ENCODE data around the gene JUN. TPM values are rescaled to one million over a fixed set of nuclear protein-coding genes. Genes with fewer than 3 reads are reported as not detected.

Gene JUN
- 10 to 100 TPM; 31.7 to 54.8 TPM for total RNA-seq

DNA sequence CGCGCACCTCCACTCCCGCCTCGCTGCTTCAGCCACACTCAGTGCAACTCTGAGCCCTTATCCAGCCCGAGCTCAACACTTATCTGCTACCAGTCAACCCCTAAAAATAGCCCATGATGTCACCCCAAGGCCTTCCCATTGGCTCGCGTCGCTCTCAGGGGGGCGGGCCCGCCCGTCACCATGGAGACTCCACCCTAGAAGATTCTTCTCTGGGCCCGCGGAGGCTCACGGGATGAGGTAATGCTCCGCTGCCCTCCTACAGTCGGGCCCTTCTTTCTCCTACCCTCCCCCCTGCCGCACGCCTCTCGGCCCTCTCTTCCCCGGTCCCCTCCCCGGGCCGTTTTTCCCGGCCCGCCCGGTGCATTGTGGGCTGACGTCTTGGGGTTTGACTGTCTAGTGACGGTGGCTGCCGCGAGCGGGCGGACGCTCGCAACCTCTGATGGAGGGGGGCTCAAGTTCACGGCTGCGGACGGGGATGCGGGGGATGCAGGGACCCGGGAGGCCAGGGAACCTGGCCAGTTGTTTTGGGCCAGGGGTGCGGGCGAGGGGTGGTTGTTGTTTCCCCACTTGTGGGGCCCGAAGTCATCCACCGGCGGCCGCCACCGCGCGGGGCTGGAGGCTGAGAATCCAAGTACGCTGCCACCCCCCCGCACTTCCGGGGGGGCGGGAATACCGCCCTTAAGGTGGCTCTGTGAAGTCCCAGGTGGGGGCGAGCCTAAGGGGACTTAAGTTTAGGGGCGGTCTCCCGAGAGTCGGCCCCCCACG is at the start of gene JUN:
Gene JUN, minus strand, starts transcription at position 55 of the 765 bp plus-strand sequence. CDS start 977 bp downstream, outside the sequence.
- peak; percentile 84 for ATAC-seq
- peaks cover 21 to 38% of the 10 kb centered on the region in 2 donors for H3K36me3 Mint-ChIP-seq
- H3K27ac Mint-ChIP-seq = peak within 1 kb of the TSS; percentile 98 to 99

DNA sequence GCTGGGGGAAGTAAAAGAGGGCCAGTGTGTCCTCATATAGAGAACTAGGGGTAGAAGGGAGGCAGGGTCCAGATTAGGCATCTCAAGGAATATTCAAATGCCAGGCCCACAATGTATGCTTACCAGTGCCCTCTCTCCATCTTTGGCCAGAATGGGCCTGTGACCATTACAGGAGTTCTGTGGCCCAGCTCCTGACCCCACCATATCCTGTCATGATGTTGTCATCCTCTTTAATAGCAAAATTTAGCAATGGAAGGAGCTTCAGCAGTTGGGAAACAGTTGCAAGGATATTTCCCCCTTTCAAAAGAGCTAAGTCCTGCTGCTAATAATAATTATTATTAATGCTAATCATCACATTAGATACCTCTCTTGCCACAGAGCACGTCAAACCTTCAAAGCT is 49.3 kb upstream of the JUN start:
- Mint-ChIP-seq H3K27ac (no peak overlapping the region), H3K9me3 (peaks cover 6% of the 10 kb centered on the region in 2 donors), H3K36me3 (peaks cover 6 to 7% of the 10 kb centered on the region in 2 donors)
- no peak for ATAC-seq
- no peak for DNase-seq (ENCODE audit: low spot score in 2 of 2)

More for the DNA sequence above, at the start of gene JUN:
- H3K9me3 Mint-ChIP-seq = peaks cover 8 to 18% of the 10 kb centered on the region in 2 donors
- DNase-seq (ENCODE audit: low spot score in 2 of 2) = peak; percentile 92 to 96

DNA sequence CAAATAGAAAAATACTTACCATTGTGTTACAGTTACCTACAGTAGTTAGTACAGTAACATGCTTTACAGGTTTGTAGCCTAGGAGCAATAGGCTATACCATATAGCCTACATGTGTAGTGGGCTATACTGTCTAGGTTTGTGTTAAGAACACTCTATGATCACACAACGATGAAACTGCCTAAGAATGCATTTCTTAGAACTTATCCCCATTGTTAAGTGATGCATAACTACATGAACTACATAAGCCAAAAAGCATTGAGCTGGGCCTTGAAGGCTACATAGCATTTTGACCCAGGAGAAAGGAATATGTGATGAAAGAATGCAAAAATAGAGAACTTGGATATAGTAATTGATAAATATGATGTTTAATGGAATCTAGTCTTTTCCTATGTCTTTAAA is 46.4 kb upstream of the JUN start:
- Mint-ChIP-seq H3K9me3 (peaks cover 14 to 25% of the 10 kb centered on the region in 2 donors), H3K36me3 (peaks cover 18 to 30% of the 10 kb centered on the region in 2 donors), H3K27ac (no peak overlapping the region)
- DNase-seq (ENCODE audit: low spot score in 2 of 2) (no peak), ATAC-seq (no peak)

DNA sequence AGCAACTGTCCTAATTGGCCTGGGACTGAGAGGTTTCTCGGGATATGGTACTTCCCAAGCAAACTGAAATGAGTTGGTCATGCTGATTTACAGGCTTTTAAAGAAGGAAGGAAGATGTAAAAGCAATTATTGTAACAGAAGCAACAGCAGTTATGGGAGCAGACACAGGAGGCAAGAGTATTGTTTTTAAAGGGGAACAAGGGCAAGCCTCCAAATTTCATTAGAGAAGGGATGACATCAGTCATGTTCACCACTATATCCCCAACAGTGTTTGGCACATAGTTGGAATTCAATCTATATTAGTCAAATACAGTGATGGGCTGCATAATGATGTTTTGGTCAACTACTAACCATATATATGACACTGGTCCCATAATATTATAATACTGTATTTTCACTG is 46.0 kb upstream of the JUN start:
- Mint-ChIP-seq H3K9me3 (peaks cover 14 to 25% of the 10 kb centered on the region in 2 donors), H3K27ac (no peak overlapping the region), H3K36me3 (peaks cover 18 to 30% of the 10 kb centered on the region in 2 donors)
- DNase-seq (ENCODE audit: low spot score in 2 of 2) (no peak), ATAC-seq (no peak)

DNA sequence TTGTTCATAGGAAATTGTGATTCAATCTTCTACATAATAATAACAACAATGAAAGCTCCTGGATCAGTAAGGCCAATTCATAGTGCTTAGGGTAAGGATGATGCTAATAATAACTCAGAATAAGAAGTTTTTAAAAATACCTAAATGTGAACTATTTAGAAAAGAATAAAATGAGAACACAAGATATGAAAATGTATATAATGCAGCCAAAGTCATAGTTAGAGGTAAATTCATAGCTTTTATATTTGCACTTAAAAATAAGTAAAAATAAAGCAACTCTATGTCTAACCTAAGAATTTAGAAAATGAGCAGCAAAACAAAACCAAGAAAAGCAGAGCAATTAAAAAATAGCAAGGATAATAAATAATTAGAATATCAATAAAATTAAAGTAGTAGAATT is 43.5 kb upstream of the JUN start:
- Mint-ChIP-seq H3K36me3 (peaks cover 18 to 30% of the 10 kb centered on the region in 2 donors), H3K27ac (no peak overlapping the region), H3K9me3 (peaks cover 14 to 25% of the 10 kb centered on the region in 2 donors)
- no peak for DNase-seq (ENCODE audit: low spot score in 2 of 2)
- no peak for ATAC-seq

DNA sequence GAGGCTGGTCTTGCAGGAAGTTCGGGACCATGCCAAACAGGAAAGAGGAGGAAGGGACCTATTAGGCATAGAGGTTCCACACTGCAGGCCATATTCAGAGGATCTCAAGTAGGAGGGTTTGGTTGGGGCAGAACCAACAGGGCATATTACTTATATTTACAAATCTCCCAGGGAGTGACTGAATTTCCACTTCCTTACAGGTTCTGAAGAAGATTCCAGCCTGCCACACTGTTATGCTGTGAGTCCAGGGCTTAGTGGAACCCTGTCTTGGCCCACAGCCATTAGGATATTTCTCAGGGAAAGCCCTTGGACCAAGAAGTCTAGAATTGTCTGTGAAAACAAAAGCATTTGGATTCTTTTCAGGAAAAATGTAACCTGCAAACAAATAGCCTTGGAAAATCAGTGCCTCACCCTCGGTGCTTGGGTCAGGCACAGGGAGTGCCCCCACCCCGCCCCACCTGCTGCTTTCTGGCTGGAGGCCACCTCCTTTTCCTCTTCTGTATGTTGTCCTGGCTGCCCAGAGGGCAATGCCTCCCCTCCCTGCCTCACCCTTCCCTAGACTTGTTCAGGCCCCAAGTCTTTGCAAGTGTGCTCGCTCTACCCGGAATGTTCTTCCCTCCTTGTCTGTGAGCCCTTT is 41.0 kb upstream of the JUN start:
- Mint-ChIP-seq H3K27ac (peak overlapping the region in 1 of 2 donors; percentile 89), H3K36me3 (peaks cover 18 to 30% of the 10 kb centered on the region in 2 donors), H3K9me3 (peaks cover 14 to 25% of the 10 kb centered on the region in 2 donors)
- no peak for DNase-seq (ENCODE audit: low spot score in 2 of 2)
- no peak for ATAC-seq

DNA sequence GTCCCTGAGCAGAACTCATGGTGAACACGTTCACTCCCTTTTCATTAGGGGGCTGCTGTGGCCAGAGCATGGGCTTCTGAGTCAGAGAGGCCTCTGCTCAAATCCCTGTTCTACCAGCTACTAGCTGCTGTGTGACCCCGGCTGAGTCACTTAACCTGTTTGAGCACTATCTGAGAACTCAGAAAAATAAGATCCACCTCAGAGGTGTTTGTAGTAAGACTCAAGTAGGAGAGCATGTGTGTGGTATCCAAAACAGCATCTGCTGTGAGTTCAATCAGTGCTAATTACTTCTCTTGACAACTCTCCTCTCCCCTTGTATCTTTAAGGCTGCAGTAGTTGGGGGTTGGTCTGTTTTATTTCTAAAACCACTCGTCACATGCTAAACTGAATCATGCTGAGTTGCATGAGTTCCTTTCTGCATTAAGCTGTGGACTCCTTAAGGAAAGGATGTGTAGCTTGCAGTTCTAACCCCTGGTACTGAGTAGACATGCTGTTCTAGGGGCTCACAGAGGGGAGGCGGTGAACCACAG is 39.7 kb upstream of the JUN start:
- DNase-seq (ENCODE audit: low spot score in 2 of 2) (no peak), ATAC-seq (no peak)
- Mint-ChIP-seq H3K9me3 (peaks cover 11 to 22% of the 10 kb centered on the region in 2 donors), H3K27ac (no peak overlapping the region), H3K36me3 (peaks cover 16 to 27% of the 10 kb centered on the region in 2 donors)

DNA sequence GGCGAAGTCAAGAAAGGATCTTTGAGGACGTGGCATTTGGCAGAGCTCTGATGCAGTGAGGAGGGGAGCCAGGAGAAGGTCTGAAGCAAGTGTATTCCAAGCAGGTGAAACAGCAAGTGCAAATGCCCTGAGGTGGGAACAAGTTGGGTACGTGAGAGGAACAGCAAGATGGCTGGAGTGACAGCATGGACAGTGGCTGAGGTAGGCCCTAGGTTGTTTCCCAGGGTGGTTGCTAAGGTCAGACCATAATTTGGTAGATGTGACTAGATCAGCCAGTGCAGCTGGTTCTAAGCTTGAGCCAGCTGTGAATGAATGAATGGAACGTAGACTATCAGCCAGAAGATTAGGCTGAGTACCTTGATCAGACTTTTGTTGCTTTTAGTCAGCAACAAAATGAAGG is 37.5 kb upstream of the JUN start:
- no peak for DNase-seq (ENCODE audit: low spot score in 2 of 2)
- no peak overlapping the region for H3K27ac Mint-ChIP-seq
- peaks cover 0 to 4% of the 10 kb centered on the region in 2 donors for H3K36me3 Mint-ChIP-seq
- H3K9me3 Mint-ChIP-seq = peaks cover 2 to 3% of the 10 kb centered on the region in 2 donors
- ATAC-seq = no peak

DNA sequence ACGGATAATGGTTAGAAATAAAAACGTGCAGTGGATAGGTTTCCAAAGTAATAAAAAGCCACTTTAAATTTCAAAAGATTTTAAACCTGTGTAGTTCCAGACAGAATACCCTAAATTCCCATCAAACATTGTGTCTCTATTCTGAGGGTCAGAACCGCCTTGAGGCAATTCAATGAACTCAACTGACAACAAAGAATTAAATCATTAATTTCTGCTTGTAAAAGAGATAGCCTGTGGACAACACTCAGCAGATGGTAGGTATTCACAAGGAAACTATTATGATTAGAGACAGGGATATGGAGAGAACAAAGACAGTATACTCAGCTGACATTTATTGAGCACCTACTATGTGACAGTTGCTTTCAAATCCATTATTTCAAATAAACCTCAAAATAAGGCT is 35.1 kb upstream of the JUN start:
- ATAC-seq = no peak
- H3K27ac Mint-ChIP-seq = no peak overlapping the region
- no peaks in the 10 kb centered on the region for H3K36me3 Mint-ChIP-seq
- no peaks in the 10 kb centered on the region for H3K9me3 Mint-ChIP-seq
- DNase-seq (ENCODE audit: low spot score in 2 of 2) = no peak

DNA sequence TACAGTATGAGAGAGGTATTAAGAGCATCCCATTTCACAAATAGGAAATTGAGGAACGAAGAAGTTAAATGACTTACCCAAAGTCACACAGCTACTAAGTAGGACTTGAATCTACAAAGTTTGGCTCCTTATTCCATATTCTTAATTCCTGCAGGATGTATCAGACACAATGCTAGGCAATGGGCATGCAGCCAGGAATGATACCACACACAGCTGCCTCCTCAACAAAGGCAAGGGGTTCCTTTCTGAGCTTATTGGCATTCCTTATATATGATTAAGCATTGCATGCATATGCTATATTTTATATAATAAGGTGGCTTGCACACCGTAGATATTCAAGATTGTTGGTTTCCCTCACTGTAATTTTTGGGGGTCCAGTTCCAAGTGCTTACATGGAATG is 34.2 kb upstream of the JUN start:
- DNase-seq (ENCODE audit: low spot score in 2 of 2) (no peak), ATAC-seq (no peak)
- Mint-ChIP-seq H3K36me3 (no peaks in the 10 kb centered on the region), H3K27ac (no peak overlapping the region), H3K9me3 (no peaks in the 10 kb centered on the region)

DNA sequence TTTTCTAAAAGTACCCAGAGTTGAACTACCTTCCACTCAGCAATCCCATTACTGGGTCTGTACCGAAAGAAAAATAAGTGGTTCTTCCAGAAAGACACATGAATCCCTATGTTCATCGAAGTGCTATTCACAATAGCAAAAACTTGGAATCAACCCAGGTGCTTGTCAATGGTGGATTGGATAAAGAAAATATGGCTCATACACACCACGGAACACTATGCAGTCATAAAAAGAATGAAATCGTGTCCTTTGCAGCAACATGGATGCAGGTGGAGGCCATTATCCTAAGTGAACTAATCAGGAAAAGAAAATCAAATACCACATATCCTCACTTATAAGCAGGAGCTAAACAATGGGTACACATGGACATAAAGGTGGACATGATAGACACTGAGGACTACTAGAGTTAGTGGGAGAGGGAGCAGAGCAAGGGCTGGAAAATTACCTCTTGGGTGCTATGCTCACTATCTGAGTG is 32.9 kb upstream of the JUN start:
- H3K27ac Mint-ChIP-seq = peak overlapping the region; percentile 36 to 89

DNA sequence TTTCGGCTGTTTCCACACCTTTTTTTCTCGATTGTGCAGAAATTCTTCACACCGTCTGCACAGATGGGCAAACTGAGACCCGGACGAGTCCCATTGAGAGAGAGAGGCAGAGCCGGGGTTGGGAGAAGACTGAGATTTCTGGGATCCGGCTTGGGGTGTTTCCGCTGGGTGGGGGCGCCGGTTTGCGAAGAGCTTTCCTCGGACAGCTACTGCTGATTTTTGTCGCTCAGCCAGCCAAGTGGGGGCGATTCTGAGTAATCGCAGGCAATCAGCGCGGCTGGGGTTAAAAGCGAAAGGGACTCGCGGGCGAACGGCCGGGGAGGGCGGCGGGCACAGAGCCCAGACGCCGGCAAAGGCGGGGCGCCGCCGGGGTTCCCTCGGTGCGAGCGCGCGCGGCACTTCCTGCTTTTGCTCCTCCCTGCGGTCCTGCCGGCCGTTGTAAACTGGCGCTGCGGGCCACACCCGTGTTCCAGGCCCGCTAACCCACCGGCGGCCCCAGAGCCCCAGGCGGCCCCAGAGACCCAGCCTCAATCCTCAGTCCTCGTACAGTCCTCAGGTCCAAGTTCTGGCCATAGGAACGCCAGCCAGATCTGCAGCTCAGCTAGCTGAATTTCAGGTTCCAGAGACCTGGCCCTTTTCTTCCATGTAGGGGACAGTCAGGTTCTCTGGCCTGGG is 32.4 kb upstream of the JUN start:
- peak; percentile 83 to 87 for DNase-seq (ENCODE audit: low spot score in 2 of 2)
- peaks cover 0 to 4% of the 10 kb centered on the region in 2 donors for H3K9me3 Mint-ChIP-seq

More for the DNA sequence above, 32.9 kb upstream of the JUN start:
- no peaks in the 10 kb centered on the region for H3K36me3 Mint-ChIP-seq
- ATAC-seq (no peak), DNase-seq (ENCODE audit: low spot score in 2 of 2) (no peak)
- H3K9me3 Mint-ChIP-seq = no peaks in the 10 kb centered on the region

DNA sequence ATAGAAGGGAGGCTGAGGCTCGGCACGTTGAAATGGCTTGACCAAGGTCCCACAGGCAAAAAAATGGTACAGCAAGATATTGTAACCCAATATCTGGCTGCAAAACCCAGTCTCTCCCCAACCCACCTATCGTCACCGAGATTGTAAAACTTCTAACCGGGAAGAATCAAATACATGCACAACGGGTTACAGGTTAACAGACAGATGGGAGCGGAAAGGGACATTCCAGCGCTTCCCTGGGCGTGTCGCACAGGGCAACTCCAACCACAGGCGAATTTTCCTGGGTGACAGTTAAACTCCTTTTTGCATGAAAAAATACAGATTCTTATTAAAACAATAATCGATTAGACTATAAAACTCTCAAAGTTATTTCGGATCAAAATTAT is 31.8 kb upstream of the JUN start:
- Mint-ChIP-seq H3K9me3 (peaks cover 0 to 7% of the 10 kb centered on the region in 2 donors), H3K27ac (peak overlapping the region; percentile 73 to 89), H3K36me3 (no peaks in the 10 kb centered on the region)
- peak; percentile 26 to 27 for ATAC-seq
- DNase-seq (ENCODE audit: low spot score in 2 of 2) = no peak

More for the DNA sequence above, 32.4 kb upstream of the JUN start:
- Mint-ChIP-seq H3K36me3 (no peaks in the 10 kb centered on the region), H3K27ac (peak overlapping the region; percentile 73 to 89)
- peak; percentile 86 to 95 for ATAC-seq

DNA sequence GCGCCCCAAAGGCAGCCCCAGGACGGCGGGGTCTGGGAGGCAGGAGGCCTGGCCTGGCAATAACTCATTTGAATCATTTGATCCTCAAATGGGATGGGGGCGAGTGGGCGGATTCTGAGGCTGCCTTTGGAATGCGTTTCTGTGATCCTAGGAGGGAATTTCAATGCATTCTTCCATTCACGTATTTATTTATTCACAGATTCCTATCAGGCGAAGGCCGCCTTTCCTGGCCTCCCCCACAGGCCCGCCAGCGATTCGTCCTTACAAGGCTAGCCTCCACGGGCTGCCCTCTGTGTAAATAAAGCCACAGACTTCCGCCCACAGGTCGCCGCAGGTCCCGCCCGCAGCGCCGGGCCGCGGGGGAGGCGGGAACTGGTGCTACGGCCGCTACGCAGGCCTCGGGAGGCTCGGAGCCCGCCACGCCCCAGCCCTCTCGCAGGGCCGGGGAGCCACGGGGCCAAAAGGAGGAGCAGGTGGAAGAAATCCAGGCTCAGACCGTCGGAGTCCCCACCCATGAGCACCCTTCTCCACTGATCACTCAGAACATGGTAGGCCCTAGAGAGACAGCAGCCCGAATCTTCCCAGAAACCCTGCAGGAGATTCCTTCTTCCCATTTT is 31.3 kb upstream of the JUN start:
- H3K36me3 Mint-ChIP-seq = no peaks in the 10 kb centered on the region
- ATAC-seq (peak; percentile 53 to 63), DNase-seq (ENCODE audit: low spot score in 2 of 2) (peak; percentile 57 to 83)
- peaks cover 0 to 7% of the 10 kb centered on the region in 2 donors for H3K9me3 Mint-ChIP-seq
- peak overlapping the region; percentile 73 to 89 for H3K27ac Mint-ChIP-seq

DNA sequence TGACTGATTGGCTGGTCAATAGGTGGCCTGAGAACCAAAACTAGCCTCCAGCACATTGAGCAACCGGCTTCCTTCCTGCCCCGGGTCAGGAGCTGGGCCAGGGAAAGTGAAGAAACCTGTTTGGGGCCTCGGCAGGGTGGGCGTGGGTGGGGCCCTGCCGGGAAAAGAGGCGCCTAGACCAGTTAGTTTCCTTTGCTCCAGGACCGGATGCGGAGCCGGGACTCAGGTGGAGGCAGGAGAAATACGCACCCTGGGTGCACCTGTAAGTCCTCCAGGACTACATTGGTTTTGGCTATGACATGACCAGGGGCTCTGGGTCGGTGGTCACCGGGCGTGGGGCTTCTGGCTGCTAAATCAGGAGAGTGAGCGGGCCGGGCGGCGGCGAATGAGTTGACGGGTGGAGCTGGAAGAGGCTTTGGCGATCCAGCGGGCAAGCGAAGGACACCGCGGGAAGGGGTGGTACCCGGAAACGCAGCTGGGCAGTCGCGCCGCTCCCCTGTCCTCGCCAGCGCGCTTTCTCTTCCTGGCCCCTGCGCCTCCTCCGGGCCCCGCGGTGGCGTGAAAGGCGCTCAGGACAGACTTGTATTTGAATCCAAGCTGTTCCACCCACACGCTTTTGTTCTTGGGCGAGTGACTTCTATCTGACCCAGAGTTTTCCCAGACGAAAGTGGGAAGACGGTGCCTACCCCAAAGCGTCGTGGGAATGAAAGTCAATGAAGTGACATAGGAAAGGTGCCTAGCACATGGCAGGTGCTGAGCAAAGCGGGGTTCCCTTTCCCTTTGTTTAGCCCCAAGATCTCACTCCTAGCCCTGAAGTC is 30.6 kb upstream of the JUN start:
- Mint-ChIP-seq H3K9me3 (peaks cover 0 to 7% of the 10 kb centered on the region in 2 donors), H3K27ac (peak overlapping the region; percentile 47 to 89), H3K36me3 (no peaks in the 10 kb centered on the region)
- DNase-seq (ENCODE audit: low spot score in 2 of 2) (no peak), ATAC-seq (no peak)

DNA sequence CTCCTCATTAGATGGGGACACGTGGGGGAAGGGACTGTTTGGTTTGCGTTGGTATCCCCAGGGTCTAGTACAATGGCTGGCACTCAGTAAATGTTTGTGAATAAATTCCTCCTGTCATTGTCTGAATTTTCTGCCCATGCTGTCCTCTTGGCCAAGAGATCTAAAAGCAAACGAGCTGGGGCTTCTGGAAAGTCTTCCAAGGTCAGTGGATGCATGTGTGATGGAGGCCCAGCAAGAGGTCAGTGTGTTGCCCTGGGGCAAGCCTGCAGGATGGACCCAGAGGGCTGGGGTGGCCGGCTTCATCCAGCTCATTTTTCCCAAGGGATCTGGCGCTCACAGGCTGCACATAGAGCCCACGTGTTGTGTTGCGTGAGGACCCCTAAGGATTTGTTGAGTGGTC is 30.0 kb upstream of the JUN start:
- ATAC-seq (no peak), DNase-seq (ENCODE audit: low spot score in 2 of 2) (no peak)
- Mint-ChIP-seq H3K27ac (no peak overlapping the region), H3K36me3 (no peaks in the 10 kb centered on the region), H3K9me3 (peaks cover 0 to 7% of the 10 kb centered on the region in 2 donors)
